MG63 (cell line): Measurements from ENCODE around the gene DKKL1. TPM values are rescaled to one million over a fixed set of nuclear protein-coding genes. Genes with fewer than 3 reads are reported as not detected.
"Not testable (repeated sequence)": the region's sequence is repeated elsewhere in the genome, so short reads cannot be mapped to it uniquely, and the experiment has no call there.

Experiments
- DNase-seq: peaks from one replicate; pipeline ENCODE4 v3.0.0-alpha.2; 2020
- H3K27me3 ChIP-seq: fragments of 250-450 bp; sonication (Bioruptor Pico); 2 replicates; pipeline ENCODE4 v1.5.1; 2020; ENCODE audit warnings: mild to moderate bottlenecking, moderate library complexity
- H3K36me3 ChIP-seq: fragments of 250-450 bp; sonication (Bioruptor Pico); 2 replicates; pipeline ENCODE4 v1.5.1; 2020; ENCODE audit warnings: mild to moderate bottlenecking, moderate library complexity
- H3K4me3 ChIP-seq: fragments of 250-450 bp; sonication (Bioruptor Pico); 2 replicates; pipeline ENCODE4 v1.5.1; 2020; ENCODE audit warnings: mild to moderate bottlenecking, moderate library complexity
- H3K9me3 ChIP-seq: fragments of 250-450 bp; sonication (Bioruptor Pico); 2 replicates; pipeline ENCODE4 v1.5.1; 2020; ENCODE audit warnings: mild to moderate bottlenecking, moderate library complexity
- total RNA-seq: library from RNA; depleted of rRNA; stranded (reverse); fragments of >200 nt; shearing (Covaris generic); gene quantifications from 2 replicates; pipeline ENCODE4 v1.2.3, GENCODE V29; 2014; ENCODE audit warnings: low replicate concordance

The DKKL1 gene
- total RNA-seq, 1 experiment from 2014 or later = not detected

DNA sequence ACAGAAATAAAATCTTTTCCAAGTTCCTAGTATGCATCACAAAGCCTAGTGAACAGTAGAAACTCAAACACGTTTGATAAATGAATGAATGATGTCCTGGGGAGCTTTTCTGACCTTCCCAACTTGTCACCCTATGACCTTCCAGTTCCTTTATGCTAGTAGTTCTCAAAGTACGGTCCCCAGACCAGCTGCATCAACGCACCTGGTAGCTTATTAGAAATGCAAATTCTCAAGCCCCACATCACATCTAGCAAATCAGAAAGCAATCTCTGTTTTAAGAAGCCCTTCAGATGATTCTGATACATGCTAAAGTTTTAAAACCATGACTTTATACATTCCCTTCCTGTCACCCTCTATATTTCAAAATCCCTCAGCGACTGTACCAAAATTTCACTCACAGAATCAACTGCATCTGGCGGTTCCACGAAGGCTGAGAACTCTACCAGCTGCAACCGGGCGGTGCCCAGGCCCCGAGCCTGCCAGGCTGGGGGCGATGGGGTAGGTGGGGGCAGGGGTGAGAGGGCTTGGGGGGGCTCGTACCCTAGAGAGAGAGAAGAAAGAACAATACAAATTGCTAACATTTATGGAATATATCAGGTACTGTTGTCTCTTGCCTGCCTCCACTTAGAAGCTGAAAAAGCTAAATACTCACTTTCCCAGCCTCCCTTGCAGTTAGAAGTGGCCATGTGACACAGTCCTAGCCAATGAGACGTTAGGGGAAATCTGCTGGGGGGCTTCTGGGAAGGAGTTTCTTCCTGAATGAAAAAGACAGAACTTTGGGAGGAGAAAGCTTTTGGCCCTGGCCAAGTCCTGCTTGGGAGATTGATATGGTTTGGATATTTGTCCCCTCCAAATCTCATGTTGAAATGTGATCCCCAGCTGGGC, 15.1 kb upstream of the DKKL1 start:
- Histone ChIP-seq H3K9me3 (no peaks in the 10 kb centered on the region), H3K27me3 (no peaks in the 10 kb centered on the region), H3K36me3 (peaks cover 15% of the 10 kb centered on the region), H3K4me3 (no peak overlapping the region)
- no peak for DNase-seq

DNA sequence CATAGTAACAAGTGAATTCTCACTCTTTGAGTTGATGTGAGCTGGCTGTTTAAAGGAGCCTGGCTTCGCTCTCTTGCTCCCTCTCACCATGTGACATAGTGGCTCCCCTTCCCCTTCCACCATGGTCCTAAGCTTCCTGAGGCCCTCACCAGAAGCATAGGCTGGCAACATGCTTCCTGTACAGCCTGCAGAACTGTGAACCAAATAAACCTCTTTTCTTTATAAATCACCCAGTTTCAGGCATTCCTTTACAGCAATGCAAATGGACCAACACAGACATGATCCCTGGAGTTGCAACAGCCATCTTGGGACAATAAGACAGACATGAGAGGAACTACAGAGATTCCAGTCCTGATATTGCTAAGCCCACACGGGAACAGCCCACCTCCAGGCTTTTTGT, 14.1 kb upstream of the DKKL1 start:
- Histone ChIP-seq H3K36me3 (peaks cover 15% of the 10 kb centered on the region), H3K9me3 (no peaks in the 10 kb centered on the region), H3K4me3 (no peak overlapping the region), H3K27me3 (no peaks in the 10 kb centered on the region)
- no peak for DNase-seq

DNA sequence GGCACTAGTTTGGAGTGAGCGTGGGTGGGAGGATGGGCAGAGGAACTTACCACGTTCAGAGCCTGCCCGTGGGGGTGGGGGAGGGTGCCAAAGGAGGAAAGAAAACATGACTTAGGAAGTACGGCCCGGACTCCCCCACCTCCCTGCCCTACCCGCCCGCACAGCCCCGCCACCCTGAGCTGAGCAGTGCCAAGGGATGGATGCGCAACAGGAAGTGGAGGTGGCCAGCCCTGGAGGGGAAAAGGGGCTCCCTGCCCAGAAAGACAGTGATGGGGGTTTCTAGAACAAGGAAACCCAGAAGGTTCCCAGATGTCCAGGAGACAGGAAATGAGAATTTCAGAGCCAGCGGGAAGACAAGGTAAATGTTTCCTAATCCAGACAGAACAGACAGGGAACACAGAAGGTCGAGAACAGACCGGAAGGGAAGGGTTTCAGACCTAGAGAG, 7.7 kb upstream of the DKKL1 start:
- no peak for DNase-seq
- Histone ChIP-seq H3K27me3 (no peaks in the 10 kb centered on the region), H3K36me3 (no peaks in the 10 kb centered on the region; the same call in 1 of the 2 replicates), H3K4me3 (no peak overlapping the region), H3K9me3 (no peaks in the 10 kb centered on the region)

- Histone ChIP-seq H3K36me3 (no peaks in the 10 kb centered on the region; the same call in 1 of the 2 replicates), H3K27me3 (no peaks in the 10 kb centered on the region), H3K4me3 (no peak overlapping the region), H3K9me3 (no peaks in the 10 kb centered on the region)
- no peak for DNase-seq
These were observed 7.3 kb upstream of the DKKL1 start for GRCh38 chr19:49356382-49356781.

- Histone ChIP-seq H3K9me3 (no peaks in the 10 kb centered on the region), H3K4me3 (no peak overlapping the region), H3K27me3 (no peaks in the 10 kb centered on the region), H3K36me3 (no peaks in the 10 kb centered on the region)
- no peak for DNase-seq
These were observed 6.5 kb upstream of the DKKL1 start for GRCh38 chr19:49357186-49357585.

DNA sequence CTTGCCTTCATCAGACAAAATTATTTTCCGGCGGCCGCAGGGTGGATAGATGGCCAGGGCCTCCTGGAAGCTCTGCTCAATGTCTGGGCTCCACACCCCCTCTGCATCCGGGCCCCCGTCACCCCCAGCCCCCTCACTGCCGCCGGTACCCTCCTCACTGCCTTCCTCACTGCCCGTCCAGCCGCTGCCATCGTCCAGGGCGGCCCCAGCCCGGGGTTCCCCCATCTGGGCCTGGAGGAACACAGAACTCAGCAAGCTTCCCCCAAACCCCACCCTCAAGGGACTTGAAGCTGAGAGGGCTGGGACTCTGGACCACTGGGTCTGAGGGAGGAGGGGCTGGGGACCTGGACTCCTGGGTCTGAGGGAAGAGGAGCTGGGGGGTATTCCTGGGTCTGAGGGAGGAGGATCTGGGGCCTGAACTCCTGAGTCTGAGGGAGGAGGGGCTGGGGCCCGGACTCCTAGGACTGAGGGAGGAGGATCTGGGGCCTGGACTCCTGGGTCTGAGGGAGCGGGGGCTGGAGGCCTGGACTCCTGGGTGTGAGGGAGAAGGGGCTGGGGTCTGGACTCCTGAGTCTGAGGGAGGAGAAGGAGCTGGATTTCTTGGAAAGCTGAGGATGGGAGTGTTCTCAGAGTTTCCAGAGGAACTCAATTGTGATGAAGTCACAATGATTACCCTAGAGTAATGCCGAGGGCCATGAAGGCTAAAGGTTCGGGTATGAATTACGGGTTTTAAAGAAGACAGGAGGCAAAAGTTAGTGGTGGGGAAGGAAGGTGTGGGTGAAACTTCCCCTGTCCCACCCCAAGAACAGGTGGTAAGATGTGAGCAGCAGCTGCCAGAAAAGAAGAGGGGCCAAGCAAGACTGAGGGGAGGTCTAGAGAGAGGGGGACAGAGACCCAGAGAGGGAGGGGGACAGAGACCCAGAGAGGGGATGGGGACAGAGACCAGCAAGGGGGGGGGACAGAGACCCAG, 3.5 kb upstream of the DKKL1 start:
- no peak for DNase-seq
- Histone ChIP-seq H3K27me3 (no peaks in the 10 kb centered on the region), H3K4me3 (no peak overlapping the region), H3K36me3 (no peaks in the 10 kb centered on the region), H3K9me3 (no peaks in the 10 kb centered on the region)

DNA sequence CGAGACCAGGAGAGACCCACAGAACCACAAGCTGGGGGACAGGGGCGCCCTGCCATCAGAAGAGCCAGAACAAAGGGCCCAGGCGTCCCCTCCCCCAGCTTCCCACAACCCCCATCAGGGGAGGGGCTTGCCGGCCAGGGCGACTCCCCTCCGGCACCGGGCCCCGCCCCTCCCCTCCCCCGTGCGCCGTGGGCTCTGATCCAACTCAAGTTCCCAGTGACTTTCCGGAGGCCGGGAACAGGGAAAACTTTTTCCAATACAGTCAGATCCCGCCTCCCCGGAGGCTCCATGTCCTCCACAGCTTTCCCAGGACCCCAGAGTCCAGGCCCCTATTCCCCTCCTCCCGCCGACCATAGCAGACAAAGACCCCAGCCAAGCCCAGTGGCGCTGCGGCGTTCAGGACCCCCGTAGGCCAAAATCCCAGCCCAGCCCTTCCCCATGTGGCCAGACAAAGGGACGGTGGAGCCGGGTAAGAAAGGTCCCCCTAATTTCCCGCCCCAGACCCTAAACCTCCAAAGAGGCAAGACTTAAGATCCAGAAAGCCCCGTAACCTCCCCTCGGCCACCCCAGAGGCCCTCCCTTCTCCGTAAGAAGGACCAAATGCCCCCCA, 2.1 kb upstream of the DKKL1 start:
- peak overlapping the region; percentile 60 for H3K4me3 ChIP-seq
- H3K27me3 ChIP-seq = no peaks in the 10 kb centered on the region
- H3K36me3 ChIP-seq = no peaks in the 10 kb centered on the region
- DNase-seq = peak; percentile 47
- no peaks in the 10 kb centered on the region for H3K9me3 ChIP-seq

GRCh38 chr19:49362048-49362928, 1.4 kb upstream of the DKKL1 start, which contains the start of gene TEAD2:
Gene TEAD2 (minus strand): TSS chr19:49362416. CDS start chr19:49360075, 2,341 bp downstream.
- no peaks in the 10 kb centered on the region for H3K36me3 ChIP-seq

DNA sequence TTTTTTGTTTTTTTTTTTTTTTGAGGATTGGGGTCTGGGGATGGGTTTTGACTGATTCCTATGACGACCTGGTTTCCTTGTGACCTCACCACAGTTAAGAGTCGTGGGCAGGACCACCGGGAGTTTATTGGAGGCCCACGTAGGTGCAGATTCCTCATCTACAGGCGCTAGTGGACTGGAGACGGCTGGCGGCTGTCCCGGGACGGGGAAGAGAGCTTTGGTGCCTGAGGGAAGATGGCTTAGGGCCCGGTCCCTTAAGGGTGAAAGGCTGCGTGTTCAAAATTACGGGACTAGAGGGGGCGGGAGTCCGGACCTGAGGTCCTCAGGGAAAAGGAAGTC, 779 bp upstream of the DKKL1 start:
- Histone ChIP-seq H3K9me3 (no peaks in the 10 kb centered on the region; the same call in 1 of the 2 replicates), H3K4me3 (peak overlapping the region; percentile 60), H3K27me3 (no peaks in the 10 kb centered on the region), H3K36me3 (no peaks in the 10 kb centered on the region)
- peak; percentile 58 for DNase-seq

More at GRCh38 chr19:49362048-49362928, 1.4 kb upstream of the DKKL1 start, which contains the start of gene TEAD2:
- peak within 1 kb of the TSS; percentile 60 for H3K4me3 ChIP-seq
- H3K27me3 ChIP-seq = no peaks in the 10 kb centered on the region
- H3K9me3 ChIP-seq = no peaks in the 10 kb centered on the region
- DNase-seq = peak; percentile 78

DNA sequence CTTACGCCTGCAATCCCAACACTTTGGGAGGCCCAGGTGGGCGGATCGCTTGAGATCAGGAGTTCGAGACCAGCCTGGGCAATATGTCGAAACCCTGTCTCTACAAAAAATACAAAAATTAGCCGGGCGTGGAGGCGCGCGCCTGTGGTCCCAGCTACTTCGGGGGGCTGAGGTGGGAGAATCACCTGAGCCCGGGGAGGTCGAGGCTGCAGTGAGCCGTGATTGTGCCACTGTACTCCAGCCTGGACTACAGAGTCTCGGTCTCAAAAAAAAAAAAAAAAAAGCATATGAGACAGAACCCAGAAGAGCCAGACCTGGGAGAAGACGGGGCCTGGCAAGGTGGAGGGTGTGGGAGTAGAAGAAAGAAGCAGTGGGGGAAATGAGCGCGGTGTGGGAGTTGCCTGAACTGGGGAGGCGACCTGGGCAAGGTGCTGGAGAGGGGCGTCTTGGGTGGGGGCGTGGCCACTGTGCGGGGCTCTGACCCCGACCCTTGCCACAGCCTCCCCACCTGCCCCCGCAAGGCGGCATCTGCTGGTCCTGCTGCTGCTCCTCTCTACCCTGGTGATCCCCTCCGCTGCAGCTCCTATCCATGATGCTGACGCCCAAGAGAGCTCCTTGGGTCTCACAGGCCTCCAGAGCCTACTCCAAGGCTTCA, 533 bp downstream of the DKKL1 start:
- peak overlapping the region; percentile 31 for H3K4me3 ChIP-seq
- no peak for DNase-seq
- H3K36me3 ChIP-seq = no peaks in the 10 kb centered on the region
- H3K27me3 ChIP-seq = no peaks in the 10 kb centered on the region
- H3K9me3 ChIP-seq = peaks cover 9% of the 10 kb centered on the region

- Histone ChIP-seq H3K4me3 (no peak overlapping the region), H3K36me3 (no peaks in the 10 kb centered on the region), H3K27me3 (no peaks in the 10 kb centered on the region), H3K9me3 (peaks cover 13% of the 10 kb centered on the region)
- no peak for DNase-seq
These were observed 2.4 kb downstream of the DKKL1 start for GRCh38 chr19:49366110-49366509.

- Histone ChIP-seq H3K27me3 (no peaks in the 10 kb centered on the region), H3K9me3 (peaks cover 13% of the 10 kb centered on the region), H3K36me3 (no peaks in the 10 kb centered on the region), H3K4me3 (no peak overlapping the region)
- DNase-seq = no peak
These were observed 5.2 kb downstream of the DKKL1 start for GRCh38 chr19:49368711-49369358.

DNA sequence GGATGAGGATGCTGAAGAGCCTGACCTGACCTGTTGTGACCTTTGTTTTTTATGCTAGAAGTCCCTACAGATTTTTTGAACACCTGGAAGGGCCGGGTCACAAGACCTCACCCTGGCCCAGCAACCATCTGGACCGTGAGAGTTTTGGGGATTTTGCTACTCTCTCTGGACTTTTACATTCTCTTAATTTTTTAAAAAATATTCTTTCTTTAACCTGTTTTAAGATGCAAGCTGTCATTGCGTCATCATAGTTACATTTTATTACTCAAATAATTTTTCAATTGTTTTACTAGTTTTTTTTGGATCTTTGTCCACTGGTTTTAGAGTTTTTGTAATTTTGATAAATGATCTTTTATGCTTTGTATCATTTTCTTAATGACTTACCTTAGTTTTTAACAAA, 7.5 kb downstream of the DKKL1 start:
- Histone ChIP-seq H3K27me3 (no peaks in the 10 kb centered on the region), H3K4me3 (no peak overlapping the region), H3K36me3 (no peaks in the 10 kb centered on the region), H3K9me3 (peaks cover 13% of the 10 kb centered on the region)
- no peak for DNase-seq

DNA sequence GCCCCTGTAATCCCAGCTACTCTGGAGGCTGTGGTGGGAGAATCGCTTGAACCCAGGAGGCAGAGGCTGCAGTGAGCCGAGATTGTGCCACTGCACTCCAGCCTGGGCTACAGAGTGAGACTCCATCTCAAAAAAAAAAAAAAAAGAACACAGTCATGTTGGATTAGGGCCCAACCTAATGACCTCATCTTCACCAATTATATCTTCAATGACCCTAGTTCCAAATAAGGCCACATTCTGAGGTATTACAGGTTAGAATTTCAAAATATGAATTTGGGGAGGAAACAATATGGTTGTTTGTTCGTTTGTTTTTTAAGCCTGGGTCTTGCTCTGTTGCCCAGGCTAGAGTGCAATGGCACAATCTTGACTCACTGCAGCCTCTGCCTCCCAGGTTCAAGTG, 9.5 kb downstream of the DKKL1 start:
- H3K4me3 ChIP-seq, H3K36me3 ChIP-seq, DNase-seq, H3K27me3 ChIP-seq: not testable (repeated sequence)
- peaks cover 13% of the 10 kb centered on the region for H3K9me3 ChIP-seq
